Hematopoietic multipotent progenitor cell (in vitro differentiated cells): ENCODE results near the gene C3. TPM values are rescaled to one million over a fixed set of nuclear protein-coding genes. Genes with fewer than 3 reads are reported as not detected.
"Not testable (repeated sequence)": the region's sequence is repeated elsewhere in the genome, so short reads cannot be mapped to it uniquely, and the experiment has no call there.

Source experiments
- DNase-seq, 3 donors: peaks; one replicate each; pipeline ENCODE4 v3.0.0-alpha.2; 2011 to 2015; ENCODE audit warnings: low read depth in 2 of 3, low spot score in 2 of 3
- total RNA-seq: library from RNA; depleted of rRNA; stranded (reverse); fragments of >200 nt; gene quantifications from one replicate; pipeline ENCODE4 v1.2.3, GENCODE V29; 2012

The C3 gene
- total RNA-seq, 1 donor = under 0.01 TPM

GRCh38 chr19:6748543-6748942 lies 28.1 kb upstream of the C3 start:
- DNase-seq = not testable (repeated sequence)

GRCh38 chr19:6745965-6746364 lies 25.5 kb upstream of the C3 start:
- DNase-seq = no peak

- no peak for DNase-seq
Observed at GRCh38 chr19:6744381-6745301, 24.2 kb upstream of the C3 start.

- no peak for DNase-seq
Observed at GRCh38 chr19:6743714-6744380, 23.4 kb upstream of the C3 start.

- DNase-seq = no peak
Observed at GRCh38 chr19:6743066-6743465, 22.6 kb upstream of the C3 start.

DNA sequence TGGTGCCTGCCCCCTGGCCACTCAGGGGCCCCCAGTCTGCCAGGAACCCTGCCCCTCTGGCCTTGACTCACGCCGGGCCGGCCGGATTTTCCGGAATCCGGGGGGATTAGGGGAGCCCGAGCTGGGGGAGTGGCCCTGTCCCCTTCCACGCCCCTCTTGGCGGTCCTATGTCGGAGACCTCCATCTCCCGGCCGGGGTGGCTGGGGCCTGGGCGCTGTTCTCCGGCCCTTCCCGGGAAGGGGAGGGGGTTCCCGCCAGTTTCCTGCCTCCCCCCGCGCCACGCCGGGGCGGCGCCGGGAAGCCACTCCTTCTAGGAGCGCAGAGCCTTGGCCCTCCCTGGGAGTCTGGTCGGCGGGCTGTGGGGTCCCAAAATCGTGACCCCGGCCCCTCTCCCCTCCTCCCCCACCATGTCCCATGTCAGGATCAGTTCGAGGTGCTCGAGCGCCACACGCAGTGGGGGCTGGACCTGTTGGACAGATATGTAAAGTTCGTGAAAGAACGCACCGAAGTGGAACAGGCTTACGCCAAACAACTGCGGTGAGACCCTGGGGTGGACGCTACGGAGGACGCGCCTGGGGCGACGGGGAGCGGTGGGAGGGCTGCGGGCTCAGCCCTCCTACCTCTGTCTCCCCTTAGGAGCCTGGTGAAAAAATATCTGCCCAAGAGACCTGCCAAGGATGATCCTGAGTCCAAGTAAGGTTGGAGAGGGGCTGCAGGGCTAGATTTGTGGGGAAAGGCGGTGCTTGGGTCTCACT lies 20.3 kb upstream of the C3 start:
- DNase-seq = no peak

DNA sequence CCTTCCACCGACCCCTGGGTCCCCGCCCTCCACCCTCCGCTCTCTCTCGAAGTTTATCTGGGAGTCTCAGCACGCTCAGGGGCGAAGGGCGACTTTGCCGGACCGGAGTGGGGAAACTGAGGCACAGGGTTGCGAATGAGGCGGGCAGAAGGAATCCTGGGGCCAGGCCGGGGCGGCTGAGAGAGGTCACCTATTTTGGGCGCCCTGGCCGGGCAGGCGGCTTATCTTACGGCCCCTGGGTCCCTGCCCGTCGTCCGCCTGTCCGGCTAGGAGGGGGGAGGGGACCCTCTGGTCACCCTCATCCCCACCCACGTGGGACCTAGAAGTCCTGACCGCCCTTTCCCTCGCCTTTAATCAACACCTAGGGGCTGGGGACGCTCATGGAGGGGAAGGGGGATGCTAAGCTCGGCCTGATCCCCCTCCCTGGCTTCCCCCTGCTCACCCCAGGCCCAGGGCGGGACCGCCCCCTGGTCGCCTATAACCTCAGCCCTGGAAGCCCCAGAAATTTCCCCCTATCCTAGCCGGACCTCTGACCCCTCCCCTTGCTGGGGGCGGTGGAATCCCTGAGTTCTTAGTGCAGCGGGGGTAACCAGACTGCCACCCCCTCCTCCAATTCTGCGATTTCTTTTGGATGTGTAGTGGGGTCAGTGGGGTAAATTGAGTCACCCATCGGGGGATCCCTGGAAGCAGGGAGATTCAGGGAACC lies 19.6 kb upstream of the C3 start:
- no peak for DNase-seq

DNA sequence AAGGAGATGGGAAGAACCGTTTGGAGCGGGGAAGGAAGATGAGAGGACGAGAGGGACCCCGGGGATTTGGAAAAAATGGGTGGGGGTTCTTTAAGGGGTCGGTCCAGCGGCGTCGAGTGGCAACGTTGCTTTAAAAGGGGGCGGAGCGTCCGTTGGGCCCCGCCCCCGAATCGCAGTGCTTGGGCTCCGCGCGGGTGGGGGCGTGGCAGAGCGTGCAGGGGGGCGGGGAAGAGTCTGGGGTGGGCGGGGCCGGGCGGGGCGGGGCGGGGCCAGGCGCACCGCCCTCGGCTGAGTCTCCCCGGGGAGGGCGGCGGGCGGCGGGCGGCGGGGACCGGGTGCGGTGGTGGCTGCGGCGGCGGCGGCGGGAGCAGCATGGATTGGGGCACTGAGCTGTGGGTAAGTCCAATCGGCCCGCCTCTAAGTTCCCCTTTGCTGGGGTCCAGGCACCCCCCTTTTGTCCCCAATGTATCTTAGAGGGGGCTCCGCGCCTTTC lies 19.0 kb upstream of the C3 start, which contains the start of gene TRIP10:
Gene TRIP10 (plus strand): TSS at position 291 of the 493 bp plus-strand sequence. CDS start 82 bp downstream, at position 373.
- DNase-seq = peak; percentile 73 to 85 (median 76)

GRCh38 chr19:6738787-6739389 lies 18.4 kb upstream of the C3 start:
- DNase-seq = no peak

DNA sequence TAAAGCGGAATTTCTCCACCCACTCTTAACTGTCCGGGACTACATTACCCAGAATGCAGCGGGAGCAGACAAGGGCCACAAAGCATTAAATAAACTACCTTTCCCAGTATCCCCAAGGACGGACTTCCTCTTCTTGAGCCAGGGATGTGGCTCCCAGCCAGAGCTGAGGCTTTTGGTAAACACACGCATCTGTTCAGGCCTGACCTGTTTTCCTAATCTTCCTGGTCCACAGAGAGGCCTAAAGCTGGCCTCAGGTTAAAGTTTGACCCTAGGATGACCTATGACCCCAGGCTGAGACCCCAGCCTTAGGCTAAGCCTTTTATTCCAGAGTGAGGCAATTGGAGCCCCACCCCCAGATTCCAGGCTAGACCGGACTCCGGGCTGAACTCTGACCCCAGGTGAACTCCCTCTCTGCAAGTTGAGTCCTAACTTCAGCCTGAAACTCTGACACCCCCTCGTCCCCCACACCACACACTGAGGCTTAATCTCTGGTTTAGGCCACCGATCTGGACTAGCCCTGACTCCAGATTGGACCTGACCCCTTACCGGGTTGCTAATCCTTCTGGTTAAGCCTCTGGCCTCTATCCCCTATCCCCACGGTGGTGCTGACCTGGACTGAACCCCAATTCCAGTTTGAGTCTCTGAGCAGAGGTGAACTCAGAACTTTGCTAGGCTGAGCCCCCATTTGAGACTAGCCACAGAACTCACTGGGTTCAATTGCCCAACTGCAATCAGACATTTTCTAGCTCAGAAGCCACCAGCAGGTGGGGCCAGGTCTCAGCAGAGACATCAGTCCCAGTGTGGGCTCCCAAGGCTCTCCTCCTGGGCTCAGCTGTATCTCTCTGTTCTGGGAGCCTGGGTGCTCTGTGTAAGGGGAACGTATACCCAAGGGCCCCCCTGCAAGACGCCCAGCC lies 17.7 kb upstream of the C3 start:
- peak; percentile 47 to 90 (median 81) for DNase-seq

DNA sequence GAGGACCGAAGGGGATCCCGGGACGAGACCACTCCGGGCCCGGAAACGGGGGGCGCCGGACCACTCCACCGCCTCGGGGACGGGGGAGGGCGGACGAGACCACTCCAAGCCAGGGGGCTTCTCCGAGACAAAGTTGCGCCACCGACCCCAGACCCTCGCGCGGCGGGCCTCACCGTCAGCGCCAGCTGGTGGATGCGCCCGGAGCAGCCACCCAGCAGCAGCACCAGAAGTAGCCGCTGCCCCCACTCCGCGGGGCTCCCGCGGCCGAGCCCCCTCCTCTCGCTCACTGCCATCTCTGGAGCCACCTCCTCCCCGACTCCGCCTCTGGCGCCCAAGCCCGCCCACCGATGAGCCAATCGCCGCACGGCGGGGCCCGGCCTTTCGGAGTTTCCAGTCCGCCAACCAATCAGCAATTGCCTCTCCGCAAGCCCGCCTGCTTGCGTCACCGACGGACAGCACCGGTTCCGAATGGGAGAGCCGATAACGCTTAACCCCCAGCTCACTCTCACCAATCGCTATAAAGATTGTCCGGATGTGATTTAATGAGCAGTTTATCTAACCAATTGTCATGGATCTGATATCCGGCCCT lies 16.9 kb upstream of the C3 start, which contains the start of gene GPR108:
Gene GPR108 (minus strand): TSS at position 297 of the 589 bp plus-strand sequence. CDS start 4 bp downstream, at position 293.
- DNase-seq = peak; percentile 90 to 100 (median 100)

- DNase-seq = no peak
Observed at GRCh38 chr19:6736917-6737283, 16.4 kb upstream of the C3 start.

- peak; percentile 53 to 86 (median 84) for DNase-seq
Observed at GRCh38 chr19:6736169-6736916, 15.9 kb upstream of the C3 start.

DNA sequence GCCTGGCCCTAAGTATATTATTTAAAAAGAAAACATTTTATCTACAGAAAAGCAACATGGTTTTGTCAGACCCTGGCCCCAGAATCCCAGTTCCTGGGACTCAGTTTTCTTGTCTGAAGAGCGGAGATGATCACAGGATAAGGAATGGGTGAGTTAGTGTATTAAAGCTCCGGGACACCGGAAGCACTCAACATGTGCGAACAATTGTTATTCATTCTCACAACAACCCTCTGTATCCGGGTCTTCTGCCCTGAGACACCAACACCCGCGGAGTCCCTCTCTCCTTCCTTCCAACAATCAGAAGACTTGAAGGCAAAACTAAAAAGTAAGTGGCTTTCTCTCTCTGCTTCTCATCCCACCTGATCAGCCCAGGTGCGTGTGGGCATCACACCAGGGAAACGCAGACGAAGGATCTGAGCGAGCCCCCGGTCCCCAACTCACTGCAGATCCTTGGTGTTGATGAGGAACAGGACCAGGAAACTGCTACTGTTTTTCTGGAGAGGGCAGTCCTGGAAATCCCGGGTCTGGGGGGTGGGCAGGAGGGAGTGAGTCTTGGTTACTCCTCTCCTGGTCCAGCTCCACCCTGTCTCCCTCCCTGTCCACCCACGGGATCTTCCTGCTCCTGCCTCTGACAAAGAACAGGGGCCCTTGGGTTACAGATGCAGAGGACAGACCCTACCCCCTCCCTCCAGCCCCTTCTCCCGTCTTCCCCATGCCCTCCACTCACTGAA lies 14.9 kb upstream of the C3 start:
- DNase-seq = no peak

DNA sequence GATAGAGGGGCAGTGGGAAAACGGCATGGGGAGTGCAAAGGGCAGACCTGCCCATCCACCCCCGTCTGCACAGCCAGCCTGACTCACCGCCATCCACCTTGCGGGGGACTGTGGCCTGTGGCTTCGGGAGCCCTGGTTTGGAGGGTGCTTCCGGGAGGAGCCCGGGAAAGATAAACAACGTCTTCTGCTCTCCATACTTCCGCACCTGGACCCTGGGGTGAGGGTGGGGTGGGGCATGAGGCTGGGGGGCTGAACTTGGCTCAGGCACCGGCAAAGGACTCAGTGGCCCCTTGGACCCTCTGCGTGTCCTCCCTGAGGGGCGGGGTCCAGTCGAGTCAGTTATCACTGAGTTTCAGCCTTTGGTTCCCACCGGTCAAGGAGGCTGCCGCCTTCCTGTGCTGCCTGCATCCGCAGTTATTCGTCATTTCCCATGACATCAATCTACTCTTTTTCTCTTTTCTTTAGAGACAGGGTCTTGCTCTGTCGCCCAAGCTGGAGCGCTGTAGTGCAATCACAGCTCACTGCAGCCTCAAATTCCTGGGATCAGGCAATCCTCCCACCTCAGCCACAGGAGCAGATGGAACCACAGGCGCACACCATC lies 13.7 kb upstream of the C3 start:
- DNase-seq = no peak

- DNase-seq = no peak
Observed at GRCh38 chr19:6733338-6734095, 13.1 kb upstream of the C3 start.
